OCI-LY7 (cell line): ENCODE results near the gene USP16. TPM values are rescaled to one million over a fixed set of nuclear protein-coding genes. Genes with fewer than 3 reads are reported as not detected.

Experiments used
- BruUV-seq: library from RNA; stranded (reverse); fragments of 400-500 nt; replicated peaks from 2 replicates; lab custom pipeline; 2021; lab: Mats Ljungman, UMichigan
- CTCF ChIA-PET: fragments of 300-600 bp; sonication (Branson Sonifier 250); formaldehyde crosslinking; loops from one replicate; lab custom pipeline; 2022; ENCODE audit warnings: antibody characterized with exemption; ENCODE audit not compliant: unreplicated experiment; lab: Charles Lee
- POLR2A ChIA-PET: fragments of 300-600 bp; sonication (Branson Sonifier 250); formaldehyde crosslinking; loops from one replicate; lab custom pipeline; 2022; ENCODE audit warnings: antibody characterized with exemption; lab: Charles Lee
- DNase-seq: peaks from one replicate; pipeline ENCODE4 v3.0.0-alpha.2; 2015; ENCODE audit warnings: low spot score
- H2AFZ ChIP-seq: fragments of 200-600 bp; sonication (generic), shearing (Covaris generic); 2 replicates; pipeline ENCODE4 v1.6.1; 2014; ENCODE audit warnings: mild to moderate bottlenecking, antibody characterized with exemption, low read length, moderate library complexity
- H3K27ac ChIP-seq: fragments of 200-600 bp; sonication (generic); 2 replicates; pipeline ENCODE4 v1.5.1; 2014; ENCODE audit warnings: mixed run types, low read depth, mild to moderate bottlenecking, moderate library complexity, low read length, inconsistent platforms; ENCODE audit not compliant: poor library complexity, severe bottlenecking
- H3K36me3 ChIP-seq: fragments of 200-600 bp; sonication (generic); 2 replicates; pipeline ENCODE4 v1.6.1; 2014; ENCODE audit warnings: mild to moderate bottlenecking, antibody characterized with exemption, low read length, moderate library complexity, mixed read lengths; ENCODE audit not compliant: insufficient read depth
- H3K4me1 ChIP-seq: fragments of 200-600 bp; sonication (generic); 2 replicates; pipeline ENCODE4 v1.5.1; 2014; ENCODE audit warnings: mild to moderate bottlenecking, low read length; ENCODE audit not compliant: insufficient read depth, poor library complexity, severe bottlenecking
- H3K4me2 ChIP-seq: fragments of 200-600 bp; sonication (generic); 2 replicates; pipeline ENCODE4 v1.6.1; 2014; ENCODE audit warnings: mild to moderate bottlenecking, low read length
- H3K4me3 ChIP-seq: fragments of 200-600 bp; sonication (generic); 2 replicates; pipeline ENCODE4 v1.5.1; 2014; ENCODE audit warnings: mild to moderate bottlenecking, low read depth, low read length; ENCODE audit not compliant: poor library complexity, severe bottlenecking
- H3K79me2 ChIP-seq: fragments of 200-600 bp; sonication (generic); 2 replicates; pipeline ENCODE4 v1.6.1; 2016; ENCODE audit warnings: low read depth, mild to moderate bottlenecking, low read length, moderate library complexity, mixed read lengths; ENCODE audit not compliant: insufficient read depth
- H3K9me2 ChIP-seq: fragments of 200-600 bp; sonication (generic); 2 replicates; pipeline ENCODE4 v1.6.1; 2016; ENCODE audit warnings: mild to moderate bottlenecking, low read length, mixed read lengths; ENCODE audit not compliant: insufficient read depth
- H3K9me3 ChIP-seq: fragments of 200-600 bp; sonication (generic); 2 replicates; pipeline ENCODE4 v1.6.1; 2014; ENCODE audit warnings: mild to moderate bottlenecking, mixed run types, low read length, mixed read lengths
- H4K20me1 ChIP-seq: fragments of 200-600 bp; sonication (generic); 2 replicates; pipeline ENCODE4 v1.6.1; 2014; ENCODE audit warnings: mild to moderate bottlenecking, antibody characterized with exemption, low read length, moderate library complexity, mixed read lengths; ENCODE audit not compliant: insufficient read depth
- EZH2phosphoT487 ChIP-seq: fragments of 200-600 bp; sonication (generic); IDR thresholded peaks from 2 replicates; pipeline ENCODE4 v1.6.1; 2018; ENCODE audit warnings: low read depth, borderline replicate concordance, mild to moderate bottlenecking, mixed run types, antibody characterized with exemption, low read length, moderate library complexity, mixed read lengths
- intact Hi-C: fragments of 100-400 bp; cut with micrococcal nuclease; formaldehyde crosslinking; loops from one replicate; pipeline ENCODE4 v1.10.0; 2022; ENCODE audit not compliant: unreplicated experiment
- total RNA-seq, 2 experiments: library from RNA; depleted of rRNA in 1 of 2; stranded (reverse); fragments of >200 nt in 1 of 2; shearing (Covaris generic) in 1 of 2; gene quantifications; 2 replicates each; pipeline ENCODE4 v1.2.3, GENCODE V29; 2014 to 2022
- TF ChIP-seq, protein P1 (sequence below): fragments of 200-600 bp; sonication (generic); conservative IDR thresholded peaks from 2 replicates; pipeline ENCODE4 v1.5.1; 2014; ENCODE audit warnings: mild to moderate bottlenecking, antibody characterized with exemption, low read length, moderate library complexity, mixed read lengths

Gene USP16
- total RNA-seq, 2 experiments from 2014 or later, result 22.8 to 34.2 TPM

DNA sequence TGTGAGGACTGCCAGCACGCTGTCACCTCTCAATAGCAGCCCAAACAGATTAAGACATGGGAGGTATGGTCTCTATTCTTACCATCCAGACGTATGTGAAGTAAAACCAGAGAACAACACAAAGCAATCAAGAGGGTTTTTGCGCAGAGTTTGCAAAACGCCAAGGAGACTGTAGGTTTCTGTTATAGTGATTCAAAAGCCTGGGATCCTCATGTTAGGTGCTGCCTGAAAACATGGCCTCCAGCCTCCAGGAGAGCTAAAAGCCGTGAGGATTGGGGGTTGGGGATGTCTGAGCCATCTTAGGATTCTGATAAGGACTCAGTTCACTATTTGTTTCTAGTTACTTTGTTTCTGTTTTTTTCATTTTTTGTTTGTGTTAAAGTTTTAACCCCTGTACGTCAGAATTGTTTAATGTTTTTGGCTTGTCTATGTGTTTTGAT lies 53.2 kb downstream of the USP16 start:
- peak overlapping the region; percentile 63 for H3K4me2 ChIP-seq
- TF ChIP-seq, protein P1, sequence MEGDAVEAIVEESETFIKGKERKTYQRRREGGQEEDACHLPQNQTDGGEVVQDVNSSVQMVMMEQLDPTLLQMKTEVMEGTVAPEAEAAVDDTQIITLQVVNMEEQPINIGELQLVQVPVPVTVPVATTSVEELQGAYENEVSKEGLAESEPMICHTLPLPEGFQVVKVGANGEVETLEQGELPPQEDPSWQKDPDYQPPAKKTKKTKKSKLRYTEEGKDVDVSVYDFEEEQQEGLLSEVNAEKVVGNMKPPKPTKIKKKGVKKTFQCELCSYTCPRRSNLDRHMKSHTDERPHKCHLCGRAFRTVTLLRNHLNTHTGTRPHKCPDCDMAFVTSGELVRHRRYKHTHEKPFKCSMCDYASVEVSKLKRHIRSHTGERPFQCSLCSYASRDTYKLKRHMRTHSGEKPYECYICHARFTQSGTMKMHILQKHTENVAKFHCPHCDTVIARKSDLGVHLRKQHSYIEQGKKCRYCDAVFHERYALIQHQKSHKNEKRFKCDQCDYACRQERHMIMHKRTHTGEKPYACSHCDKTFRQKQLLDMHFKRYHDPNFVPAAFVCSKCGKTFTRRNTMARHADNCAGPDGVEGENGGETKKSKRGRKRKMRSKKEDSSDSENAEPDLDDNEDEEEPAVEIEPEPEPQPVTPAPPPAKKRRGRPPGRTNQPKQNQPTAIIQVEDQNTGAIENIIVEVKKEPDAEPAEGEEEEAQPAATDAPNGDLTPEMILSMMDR, result no peak
- no peak for TF ChIP-seq EZH2phosphoT487
- peak overlapping the region; percentile 59 for H3K27ac ChIP-seq
- H4K20me1 ChIP-seq, result peaks cover 6% of the 10 kb centered on the region
- H3K4me3 ChIP-seq, result peak overlapping the region; percentile 58
- H3K9me2 ChIP-seq, result no peaks in the 10 kb centered on the region
- H3K9me3 ChIP-seq, result no peaks in the 10 kb centered on the region
- peaks cover 14% of the 10 kb centered on the region for H3K79me2 ChIP-seq
- H2AFZ ChIP-seq, result peak overlapping the region; percentile 88; the same call in 1 of the 2 replicates
- intact Hi-C loops, result loop anchor here (1.0 kb wide), 1 partner anchor 58 kb away; the partner anchor contains the start of gene RWDD2B
- peaks cover 7% of the 10 kb centered on the region for H3K36me3 ChIP-seq
- H3K4me1 ChIP-seq, result peaks cover 34% of the 10 kb centered on the region
- ChIA-PET POLR2A (interaction anchor here (0.6 to 1.8 kb wide), 3 partner anchors 75 to 372 kb away, joined by 4 to 5 read pairs (median 4); no protein-coding TSS in a partner anchor), CTCF (no interaction called here)
- DNase-seq, result peak; percentile 59
- BruUV-seq, result no TSS peak

DNA sequence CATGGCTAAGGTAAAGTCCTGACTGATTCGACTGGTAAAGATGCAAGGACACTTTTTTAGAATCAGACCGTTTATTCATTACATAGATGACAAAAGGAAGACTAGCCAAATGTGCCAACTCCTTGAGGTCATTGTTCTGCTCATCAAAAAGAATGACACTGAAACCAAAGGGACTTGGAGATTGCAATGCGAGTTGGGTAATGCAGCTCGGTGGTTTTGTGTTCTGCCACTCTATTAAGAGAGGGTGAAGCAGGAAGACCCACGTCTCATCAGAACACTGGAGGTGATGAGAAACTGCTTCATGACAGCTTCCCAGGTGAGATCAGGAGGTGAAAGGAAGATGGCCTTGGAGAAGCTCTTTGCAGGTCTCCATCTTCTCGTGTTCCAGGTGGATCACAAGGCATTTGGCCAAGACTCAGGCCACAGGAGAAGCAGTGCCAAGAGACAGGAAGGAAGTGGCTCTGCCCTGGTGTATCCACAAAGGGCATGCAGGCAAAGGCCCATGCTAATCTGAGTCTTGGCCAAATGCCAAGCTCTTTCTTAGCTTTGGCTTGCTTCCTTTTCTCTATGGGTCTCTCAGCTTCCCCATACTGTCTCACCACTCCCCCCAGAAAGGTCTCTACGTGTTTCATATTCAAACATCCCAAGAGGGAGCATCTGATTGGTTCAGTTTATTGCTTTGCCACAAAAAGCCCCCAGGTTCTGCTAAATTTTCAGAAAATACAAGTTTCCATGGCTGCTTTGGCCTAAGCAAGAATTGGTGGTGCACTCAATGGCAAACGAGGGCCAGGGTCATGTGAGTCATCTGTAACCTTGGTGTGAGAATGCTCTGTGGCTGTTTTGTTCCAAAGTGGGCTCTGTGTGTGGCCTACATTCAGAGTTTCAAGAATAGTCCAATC lies 54.6 kb downstream of the USP16 start:
- TF ChIP-seq EZH2phosphoT487, result no peak
- TF ChIP-seq, protein P1, result no peak
- Histone ChIP-seq H4K20me1 (no peaks in the 10 kb centered on the region), H3K4me3 (no peak overlapping the region), H3K79me2 (peaks cover 2% of the 10 kb centered on the region; the same call in 1 of the 2 replicates), H3K36me3 (no peaks in the 10 kb centered on the region), H3K4me2 (peak overlapping the region; percentile 42), H2AFZ (peak overlapping the region; percentile 62; the same call in 1 of the 2 replicates), H3K9me2 (no peaks in the 10 kb centered on the region), H3K9me3 (no peaks in the 10 kb centered on the region), H3K27ac (peak overlapping the region; percentile 0), H3K4me1 (peaks cover 33% of the 10 kb centered on the region)
- ChIA-PET POLR2A (interaction anchor here (0.5 to 2.9 kb wide), 7 partner anchors 9 to 398 kb away, joined by 3 to 12 read pairs (median 4); no protein-coding TSS in a partner anchor), CTCF (interaction anchor here (1.1 kb wide), 1 partner anchor 14 kb away, joined by 3 read pairs; no protein-coding TSS in a partner anchor)
- no TSS peak for BruUV-seq
- DNase-seq, result peak; percentile 66
- intact Hi-C loops, result no loop called here
